Activated naive CD4-positive, alpha-beta T cell treated with anti-CD3 and anti-CD28 coated beads, Interleukin-2, amount 50 U/mL, for 72 hours (primary cell): Measurements from ENCODE around the gene RGPD8. TPM values are rescaled to one million over a fixed set of nuclear protein-coding genes. Genes with fewer than 3 reads are reported as not detected.
"Not testable (repeated sequence)": the region's sequence is repeated elsewhere in the genome, so short reads cannot be mapped to it uniquely, and the experiment has no call there.

ENCODE experiments used
- ATAC-seq, 2 donors: fragments of 150-1000 bp; cut with Tn5 transposase; 2 replicates each; pipeline ENCODE4 v1.10.0; 2021; ENCODE audit warnings: mild to moderate bottlenecking in 2 of 2, moderate library complexity in 2 of 2
- DNase-seq, 2 donors: peaks; one replicate each; pipeline ENCODE4 v3.0.0; 2021 to 2022; ENCODE audit warnings: low spot score in 2 of 2
- H3K27ac Mint-ChIP-seq, 2 donors: one replicate each; pipeline ENCODE4 v1.8.0; 2022; ENCODE audit warnings: mild to moderate bottlenecking in 2 of 2, mixed read lengths in 2 of 2
- H3K36me3 Mint-ChIP-seq, 2 donors: one replicate each; pipeline ENCODE4 v1.8.0; 2022; ENCODE audit warnings: mixed read lengths in 2 of 2
- H3K9me3 Mint-ChIP-seq, 2 donors: one replicate each; pipeline ENCODE4 v1.8.0; 2022; ENCODE audit warnings: mixed read lengths in 2 of 2
- total RNA-seq, 2 donors: library from RNA; stranded (reverse); gene quantifications; one replicate each; pipeline ENCODE4 v1.2.3, GENCODE V29; 2022

The RGPD8 gene
- total RNA-seq, 2 donors from 2014 or later = 7.4 to 16.1 TPM

- ATAC-seq, H3K36me3 Mint-ChIP-seq, DNase-seq, H3K9me3 Mint-ChIP-seq: not testable (repeated sequence)
- H3K27ac Mint-ChIP-seq = peak overlapping the region in 1 of 2 donors; percentile 11
Observed at GRCh38 chr2:112352809-112353603, 80.4 kb downstream of the RGPD8 start.

DNA sequence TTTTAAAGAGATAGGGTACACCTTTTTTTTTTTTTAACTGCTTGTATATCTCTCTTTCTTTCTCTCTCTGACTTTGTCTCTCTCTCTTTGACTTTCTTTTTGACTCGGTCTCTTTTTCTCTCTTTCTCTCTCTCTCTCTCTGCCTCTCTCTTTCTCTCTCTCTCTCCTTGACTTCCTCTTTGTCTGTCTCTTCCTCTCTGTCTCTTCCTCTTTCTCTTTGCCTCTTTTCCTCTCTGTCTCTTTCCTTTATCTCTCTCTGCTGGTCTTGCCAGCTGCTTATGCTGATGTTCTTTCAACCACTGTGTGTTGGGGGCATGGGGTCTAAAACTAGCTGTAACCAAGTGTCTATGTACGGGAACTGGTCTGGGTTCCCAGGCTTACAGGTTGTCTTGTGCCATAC, 81.2 kb downstream of the RGPD8 start:
- H3K9me3 Mint-ChIP-seq, ATAC-seq, H3K36me3 Mint-ChIP-seq, DNase-seq: not testable (repeated sequence)
- H3K27ac Mint-ChIP-seq = peak overlapping the region in 1 of 2 donors; percentile 11

DNA sequence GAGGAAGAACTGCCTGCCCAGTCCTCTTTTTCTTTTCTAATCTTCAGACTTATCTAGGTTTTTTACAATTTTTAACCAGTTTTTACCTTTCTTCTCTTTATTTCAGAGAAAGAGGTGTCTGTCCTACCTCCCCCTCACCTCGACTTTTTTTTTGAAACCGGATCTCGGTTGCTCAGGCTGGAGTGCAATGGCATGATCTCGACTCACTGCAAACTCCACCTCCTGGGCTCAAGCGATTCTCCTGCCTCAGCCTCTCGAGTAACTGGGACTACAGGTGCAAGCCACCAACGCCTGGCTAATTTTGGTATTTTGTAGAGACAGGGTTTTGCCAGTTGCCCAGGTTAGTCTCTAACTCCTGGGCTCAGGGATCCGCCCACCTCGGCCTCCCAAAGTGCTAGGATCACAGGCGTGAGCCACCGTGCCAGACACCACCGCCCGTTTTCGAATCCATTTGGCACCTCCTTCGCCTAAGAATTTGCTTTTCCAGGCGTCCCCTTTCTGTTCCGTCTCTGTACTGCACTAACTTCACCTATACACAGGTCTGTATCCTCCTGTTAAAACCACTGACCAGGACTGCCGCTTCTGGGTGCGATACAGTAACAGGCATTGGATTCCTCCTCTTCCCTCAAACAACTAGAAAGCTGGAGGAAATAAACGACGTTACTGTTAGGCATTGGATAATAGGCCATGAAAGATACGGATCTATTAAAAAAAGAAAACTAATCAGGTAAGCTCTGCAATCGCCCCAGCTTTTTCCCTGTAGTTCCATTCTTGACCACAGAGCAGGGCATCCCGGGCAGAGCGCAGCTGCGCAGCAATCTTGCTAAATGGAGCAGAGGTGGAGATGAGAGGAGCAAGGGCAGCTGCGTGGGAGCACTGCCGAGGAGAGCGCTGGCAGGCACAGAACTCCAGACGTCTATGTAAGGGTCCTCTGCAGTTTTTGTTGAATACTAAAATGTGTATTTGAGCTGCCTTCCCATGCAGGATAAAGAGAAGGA, 88.1 kb downstream of the RGPD8 start:
- Mint-ChIP-seq H3K9me3 (peaks cover 0 to 5% of the 10 kb centered on the region in 2 donors), H3K36me3 (peaks cover 0 to 5% of the 10 kb centered on the region in 2 donors), H3K27ac (peak overlapping the region in 1 of 2 donors; percentile 46)
- DNase-seq (no peak), ATAC-seq (no peak)

DNA sequence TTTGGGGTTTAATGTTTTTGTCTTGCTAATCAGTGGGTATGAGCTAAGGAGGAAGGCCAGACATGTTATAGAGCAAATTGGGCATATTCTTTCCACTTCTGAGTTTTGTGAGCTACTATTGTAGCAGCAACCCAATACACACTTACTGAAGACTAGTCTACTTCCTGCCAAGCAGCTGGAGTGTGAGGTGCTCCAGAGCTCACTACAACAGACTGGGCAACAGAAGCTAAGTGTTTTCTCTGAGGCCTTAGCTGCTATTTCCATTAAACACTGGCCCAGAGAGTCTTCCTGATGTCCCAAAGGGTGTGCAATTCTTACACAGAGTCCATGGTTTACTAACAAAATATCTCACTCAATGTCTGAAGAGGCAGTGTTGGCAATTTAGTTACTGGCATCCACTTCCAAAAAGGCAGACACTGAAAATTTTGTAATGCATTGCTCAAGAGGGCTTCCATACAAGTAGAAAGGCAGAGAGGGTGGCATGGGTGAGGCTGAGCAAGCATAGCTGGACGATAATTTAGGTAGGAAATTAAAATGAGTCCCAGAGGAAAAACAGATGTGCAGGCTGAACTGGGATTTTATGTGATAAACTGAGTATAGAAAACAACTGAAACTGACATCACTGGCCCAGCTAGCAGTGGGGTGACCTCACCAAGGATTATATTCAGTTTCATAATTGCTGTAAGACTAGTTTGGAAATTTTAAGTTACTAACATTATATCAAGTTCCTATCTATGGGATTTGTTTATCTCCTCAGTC, 89.4 kb downstream of the RGPD8 start:
- no peak overlapping the region for H3K27ac Mint-ChIP-seq
- ATAC-seq = peak; percentile 28 to 81
- H3K36me3 Mint-ChIP-seq = peaks cover 0 to 5% of the 10 kb centered on the region in 2 donors
- no peak for DNase-seq
- H3K9me3 Mint-ChIP-seq = peaks cover 0 to 5% of the 10 kb centered on the region in 2 donors

DNA sequence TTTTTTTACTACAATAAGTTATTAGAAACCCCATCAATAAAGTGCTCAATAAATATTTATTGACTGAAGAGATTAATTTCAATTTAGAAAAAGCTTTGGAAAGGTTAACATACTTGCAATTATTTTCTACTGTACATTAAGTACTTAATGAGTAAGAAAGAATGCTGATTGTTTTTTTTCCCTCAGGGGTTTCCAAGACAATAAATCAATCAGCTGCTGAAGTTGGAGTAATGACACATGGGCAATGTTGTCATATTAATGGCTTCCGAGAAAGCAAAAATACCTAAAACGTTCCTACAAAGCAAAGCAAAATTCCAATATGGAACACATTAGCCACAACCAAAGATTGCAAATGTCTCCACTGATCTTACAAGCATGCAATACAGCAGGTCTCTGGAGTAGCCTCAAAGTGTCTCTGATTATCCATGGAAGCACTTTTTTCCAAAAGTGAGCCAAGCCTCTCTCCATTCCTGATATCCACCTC, 91.3 kb downstream of the RGPD8 start:
- ATAC-seq = no peak
- DNase-seq = no peak
- Mint-ChIP-seq H3K27ac (no peak overlapping the region), H3K36me3 (peaks cover 0 to 5% of the 10 kb centered on the region in 2 donors), H3K9me3 (peaks cover 0 to 5% of the 10 kb centered on the region in 2 donors)

DNA sequence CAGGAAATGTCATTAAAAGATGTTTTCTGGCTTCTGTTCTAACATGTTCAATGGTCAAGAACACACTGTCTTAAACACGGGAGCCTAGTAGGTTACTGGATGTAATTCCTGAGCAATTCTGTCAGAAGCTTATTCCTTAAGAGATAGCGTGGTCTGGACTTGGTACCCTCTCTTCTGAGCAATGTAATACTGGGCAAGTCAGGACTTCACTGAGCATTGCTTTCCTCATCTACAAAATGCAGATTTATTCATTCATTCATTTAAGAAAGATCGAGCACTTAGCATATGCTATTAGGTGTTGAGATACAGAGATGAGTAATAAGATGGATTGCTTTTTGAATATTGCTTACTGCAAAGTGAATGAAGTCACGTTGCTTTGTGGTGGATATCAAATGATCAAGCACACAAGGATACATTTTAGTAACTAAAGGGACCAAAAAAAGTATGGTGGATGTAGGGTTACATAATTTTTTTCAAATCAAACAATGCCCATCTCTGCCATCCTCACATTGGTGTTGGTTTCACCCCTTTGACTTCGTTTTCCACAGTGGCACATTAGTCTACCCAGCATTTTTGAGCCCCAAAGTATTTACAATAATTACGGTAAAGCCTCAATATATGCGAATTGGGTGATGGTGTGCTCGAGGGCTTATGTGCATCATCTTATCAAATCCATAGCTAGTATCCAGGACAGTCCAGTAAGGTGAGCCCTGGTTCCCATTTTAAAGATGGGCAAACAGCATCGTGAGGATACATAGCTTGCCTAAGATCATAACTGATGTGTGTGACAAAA, 92.8 kb downstream of the RGPD8 start:
- Mint-ChIP-seq H3K9me3 (peaks cover 0 to 3% of the 10 kb centered on the region in 2 donors), H3K27ac (no peak overlapping the region), H3K36me3 (peaks cover 0 to 3% of the 10 kb centered on the region in 2 donors)
- no peak for DNase-seq
- no peak for ATAC-seq

DNA sequence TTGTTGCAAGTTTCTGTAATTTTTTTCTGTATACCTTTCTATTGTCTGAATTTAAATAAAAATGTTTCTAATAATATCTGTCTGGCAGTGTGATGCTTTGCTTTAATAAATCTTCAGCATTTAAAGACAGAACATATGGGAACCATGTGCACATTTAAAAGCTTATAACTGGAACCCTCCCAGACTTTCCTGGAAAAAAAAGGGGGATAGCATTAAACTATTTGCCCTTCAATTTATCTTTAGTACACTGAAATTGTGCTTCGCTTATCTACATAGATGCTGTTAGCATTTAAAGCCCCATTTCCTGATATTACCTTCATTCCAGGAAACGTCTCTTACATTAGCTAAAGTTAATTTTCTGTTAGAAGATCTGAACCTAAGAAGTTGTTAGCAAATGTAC, 93.5 kb downstream of the RGPD8 start:
- H3K36me3 Mint-ChIP-seq = no peaks in the 10 kb centered on the region
- no peaks in the 10 kb centered on the region for H3K9me3 Mint-ChIP-seq
- DNase-seq (no peak), ATAC-seq (no peak)
- H3K27ac Mint-ChIP-seq = no peak overlapping the region

GRCh38 chr2:112335600-112335999, 97.8 kb downstream of the RGPD8 start:
- H3K27ac Mint-ChIP-seq = no peak overlapping the region
- no peak for DNase-seq
- H3K36me3 Mint-ChIP-seq = no peaks in the 10 kb centered on the region
- H3K9me3 Mint-ChIP-seq = no peaks in the 10 kb centered on the region
- no peak for ATAC-seq

DNA sequence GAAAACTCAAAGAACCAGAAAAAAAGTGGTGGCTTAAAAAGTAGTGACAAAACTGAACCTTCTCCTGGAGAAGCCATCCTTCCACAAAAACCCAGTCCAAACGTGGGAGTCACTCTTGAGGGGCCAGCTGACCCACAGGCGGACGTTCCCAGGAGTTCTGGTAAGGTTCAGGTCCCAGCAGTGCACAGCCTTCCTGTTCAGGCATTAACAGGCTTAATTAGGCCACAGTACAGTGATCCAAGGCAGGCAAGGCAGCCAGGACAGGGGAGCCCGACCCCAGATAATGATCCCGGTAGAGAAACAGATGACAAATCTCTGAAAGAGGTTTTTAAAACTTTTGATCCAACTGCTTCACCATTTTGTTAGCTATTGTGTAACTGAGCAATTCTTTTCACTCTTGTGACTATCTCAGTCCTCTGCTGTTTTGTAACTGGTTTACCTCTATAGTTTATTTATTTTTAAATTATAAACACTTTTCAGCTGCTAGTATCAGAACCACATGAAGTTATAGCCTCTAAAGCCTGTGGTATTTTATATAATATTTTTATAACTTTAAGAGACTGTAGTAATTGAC, 101.2 kb downstream of the RGPD8 start:
- H3K36me3 Mint-ChIP-seq = no peaks in the 10 kb centered on the region
- H3K9me3 Mint-ChIP-seq = no peaks in the 10 kb centered on the region
- no peak overlapping the region for H3K27ac Mint-ChIP-seq
- DNase-seq (no peak), ATAC-seq (no peak)

DNA sequence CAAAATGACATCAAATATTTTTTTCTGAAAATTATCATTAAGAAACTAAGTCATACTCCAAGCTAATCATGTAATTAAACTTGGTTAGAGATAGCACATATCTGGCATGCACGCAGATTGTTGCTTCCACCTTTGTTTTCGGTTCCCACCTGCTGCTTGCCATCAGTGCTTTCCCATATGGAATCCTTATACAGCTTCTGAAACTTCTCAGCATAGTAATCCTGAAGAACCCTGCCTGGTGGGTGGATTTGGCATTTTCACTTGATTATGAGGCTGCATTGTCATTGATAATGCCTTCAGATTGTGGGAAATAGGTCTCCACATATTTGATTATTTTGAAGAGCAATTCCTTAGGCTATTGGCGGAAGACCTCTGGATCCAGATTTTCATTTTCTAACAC, 110.5 kb downstream of the RGPD8 start:
- ATAC-seq (no peak), DNase-seq (no peak)
- H3K27ac Mint-ChIP-seq = no peak overlapping the region
- H3K36me3 Mint-ChIP-seq = no peaks in the 10 kb centered on the region
- no peaks in the 10 kb centered on the region for H3K9me3 Mint-ChIP-seq

DNA sequence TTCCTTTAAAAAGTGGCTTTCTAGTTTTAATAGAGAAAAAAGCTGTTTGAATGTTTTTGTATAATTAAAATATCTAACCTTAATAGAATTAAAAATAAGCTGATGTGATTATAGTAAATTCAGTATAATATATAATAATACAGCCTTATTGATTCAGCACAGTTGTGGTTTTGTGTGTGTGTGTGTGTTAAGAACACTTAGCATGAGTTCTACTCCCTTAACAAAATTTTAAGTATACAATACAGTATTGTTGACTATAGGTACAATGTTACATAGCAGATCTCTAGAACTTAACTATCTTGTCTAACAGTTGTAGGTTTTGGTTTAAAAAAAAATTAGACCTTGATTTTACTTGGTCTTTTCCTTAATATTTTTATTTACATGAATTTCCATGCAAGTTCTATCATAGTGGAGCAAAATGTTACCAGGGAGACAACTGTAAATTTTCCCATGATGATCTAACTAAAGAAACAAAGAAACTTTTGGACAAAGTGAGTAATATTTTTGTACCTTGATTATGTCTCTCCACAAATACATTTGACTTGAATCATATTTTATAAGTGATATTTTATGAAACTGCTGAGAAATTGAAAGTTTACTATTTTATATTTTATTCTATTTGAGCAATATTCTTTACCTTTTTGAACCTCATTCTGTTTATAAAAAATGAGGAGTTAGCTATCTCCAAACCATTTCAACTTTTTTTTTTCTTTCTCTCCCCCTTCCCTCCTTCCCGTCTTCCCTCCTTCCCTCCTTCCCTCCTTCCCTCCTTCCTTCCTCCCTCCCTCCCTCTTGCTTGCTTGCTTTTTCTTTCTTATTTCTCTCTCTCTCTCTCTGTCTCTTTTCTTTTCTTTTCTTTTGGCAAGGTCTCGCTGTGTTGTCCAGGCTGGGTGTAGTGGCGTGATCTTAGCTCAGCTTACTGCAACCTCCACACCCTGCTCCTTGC, 111.8 kb downstream of the RGPD8 start:
- DNase-seq (no peak), ATAC-seq (no peak)
- no peaks in the 10 kb centered on the region for H3K9me3 Mint-ChIP-seq
- no peaks in the 10 kb centered on the region for H3K36me3 Mint-ChIP-seq
- no peak overlapping the region for H3K27ac Mint-ChIP-seq
